OCI-LY3 (cell line): ENCODE data around the gene RTF1.

Experiments used
- EZH2phosphoT487 ChIP-seq: fragments of 200-600 bp; shearing (Covaris generic); IDR thresholded peaks from 2 replicates; pipeline ENCODE4 v1.6.1; 2018; ENCODE audit warnings: antibody characterized with exemption, mixed run types, low read depth
- TF ChIP-seq, protein P1 (sequence below): fragments of 200-600, 300-600 bp; sonication (generic); IDR thresholded peaks from 2 replicates; pipeline ENCODE4 v1.5.1; 2014; ENCODE audit warnings: antibody characterized with exemption, low read length, low read depth

DNA sequence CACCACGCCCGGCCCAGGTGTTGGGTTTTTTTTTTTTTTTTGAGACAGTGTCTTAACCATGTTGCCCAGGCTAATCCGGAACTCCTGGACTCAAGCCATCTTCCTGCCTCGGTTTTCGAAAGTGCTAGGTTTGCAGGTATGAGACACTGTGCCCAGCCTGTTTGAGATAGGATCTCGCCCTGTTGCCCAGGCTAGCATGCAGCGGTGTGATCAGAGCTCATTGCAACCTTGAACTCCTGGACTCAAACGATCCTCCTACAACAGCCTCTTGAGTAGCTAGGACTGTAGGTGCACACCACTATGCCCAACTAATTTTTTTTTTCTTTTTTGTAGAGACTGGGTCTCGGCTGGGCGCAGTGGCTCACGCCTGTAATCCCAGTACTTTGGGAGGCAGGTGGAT, 56.5 kb downstream of the RTF1 start:
- TF ChIP-seq, protein P1, sequence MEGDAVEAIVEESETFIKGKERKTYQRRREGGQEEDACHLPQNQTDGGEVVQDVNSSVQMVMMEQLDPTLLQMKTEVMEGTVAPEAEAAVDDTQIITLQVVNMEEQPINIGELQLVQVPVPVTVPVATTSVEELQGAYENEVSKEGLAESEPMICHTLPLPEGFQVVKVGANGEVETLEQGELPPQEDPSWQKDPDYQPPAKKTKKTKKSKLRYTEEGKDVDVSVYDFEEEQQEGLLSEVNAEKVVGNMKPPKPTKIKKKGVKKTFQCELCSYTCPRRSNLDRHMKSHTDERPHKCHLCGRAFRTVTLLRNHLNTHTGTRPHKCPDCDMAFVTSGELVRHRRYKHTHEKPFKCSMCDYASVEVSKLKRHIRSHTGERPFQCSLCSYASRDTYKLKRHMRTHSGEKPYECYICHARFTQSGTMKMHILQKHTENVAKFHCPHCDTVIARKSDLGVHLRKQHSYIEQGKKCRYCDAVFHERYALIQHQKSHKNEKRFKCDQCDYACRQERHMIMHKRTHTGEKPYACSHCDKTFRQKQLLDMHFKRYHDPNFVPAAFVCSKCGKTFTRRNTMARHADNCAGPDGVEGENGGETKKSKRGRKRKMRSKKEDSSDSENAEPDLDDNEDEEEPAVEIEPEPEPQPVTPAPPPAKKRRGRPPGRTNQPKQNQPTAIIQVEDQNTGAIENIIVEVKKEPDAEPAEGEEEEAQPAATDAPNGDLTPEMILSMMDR = no peak
- no peak for TF ChIP-seq EZH2phosphoT487
